Mesothelial cell of epicardium (in vitro differentiated cells): ENCODE measurements around the gene AKAP13. TPM values are rescaled to one million over a fixed set of nuclear protein-coding genes. Genes with fewer than 3 reads are reported as not detected.
A peak's percentile ranks its signal among the peaks of the same experiment; 100 is the strongest.

Experiments used
- DNase-seq, 2 experiments: peaks; one replicate each; pipeline ENCODE4 v3.0.0; 2021; ENCODE audit warnings: low spot score in 2 of 2; ENCODE audit not compliant: unreplicated experiment in 2 of 2
- H3K27ac Mint-ChIP-seq: 2 replicates; pipeline ENCODE4 v1.8.0; 2021; ENCODE audit warnings: mixed read lengths
- H3K27me3 Mint-ChIP-seq: 2 replicates; pipeline ENCODE4 v1.8.0; 2021; ENCODE audit warnings: low read depth, mixed read lengths
- H3K36me3 Mint-ChIP-seq: 2 replicates; pipeline ENCODE4 v1.8.0; 2021; ENCODE audit warnings: mixed read lengths
- H3K4me1 Mint-ChIP-seq: 2 replicates; pipeline ENCODE4 v1.8.0; 2021; ENCODE audit warnings: mixed read lengths
- H3K4me3 Mint-ChIP-seq: 2 replicates; pipeline ENCODE4 v1.8.0; 2021; ENCODE audit warnings: mild to moderate bottlenecking, moderate library complexity, mixed read lengths
- H3K9me3 Mint-ChIP-seq: 2 replicates; pipeline ENCODE4 v1.8.0; 2021; ENCODE audit warnings: mixed read lengths
- total RNA-seq: library from RNA; stranded (reverse); gene quantifications from 3 replicates; pipeline ENCODE4 v1.2.1, GENCODE V29; 2021
- TF ChIP-seq, protein P1 (sequence below): fragments of 200-600 bp; sonication (generic); IDR thresholded peaks from one replicate; pipeline ENCODE4 v1.5.0; 2021; ENCODE audit warnings: antibody characterized with exemption; ENCODE audit not compliant: unreplicated experiment

The AKAP13 gene
- total RNA-seq, 1 donor from 2014 or later, result 109 TPM

DNA sequence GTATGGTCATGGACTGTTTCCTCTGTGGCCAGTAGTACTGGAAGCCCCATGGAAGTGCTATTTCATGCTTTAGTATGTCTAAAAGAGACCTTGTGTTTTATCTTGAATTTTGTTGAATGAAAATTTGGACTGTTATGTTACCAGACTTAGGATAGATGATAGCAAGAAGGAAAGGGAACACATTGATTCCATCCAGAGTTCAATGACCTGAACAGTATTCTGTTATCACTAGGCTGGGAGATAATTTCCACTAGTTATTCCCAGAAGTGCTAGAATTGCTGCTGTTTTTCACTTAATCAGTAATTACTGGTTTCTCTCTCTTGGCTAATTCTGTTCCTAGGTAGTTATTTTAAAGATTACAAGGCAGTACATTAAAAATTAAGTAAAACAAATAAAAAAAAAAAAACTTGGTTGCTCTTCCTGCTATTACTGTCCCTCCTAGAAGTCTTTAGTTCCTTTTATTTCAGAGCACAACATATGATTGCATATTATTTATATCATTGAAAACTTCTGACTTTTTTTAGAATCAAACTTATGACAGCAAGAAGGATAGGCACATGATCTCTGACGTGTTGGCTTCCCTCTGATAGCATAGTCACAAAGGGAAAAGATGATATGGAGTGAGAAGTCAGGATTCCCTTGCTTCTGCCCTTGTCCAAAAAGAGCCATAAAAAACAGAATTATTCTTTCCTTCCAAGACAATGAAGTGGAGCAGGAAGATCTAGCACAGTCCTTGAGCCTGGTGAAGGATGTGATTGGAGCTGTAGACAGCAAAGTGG lies 342.2 kb downstream of the AKAP13 start:
- no peak for DNase-seq
- Mint-ChIP-seq H3K9me3 (no peaks in the 10 kb centered on the region), H3K4me3 (no peak overlapping the region), H3K36me3 (peaks cover 39% of the 10 kb centered on the region), H3K27ac (no peak overlapping the region), H3K27me3 (no peaks in the 10 kb centered on the region), H3K4me1 (no peaks in the 10 kb centered on the region)
- TF ChIP-seq, protein P1, sequence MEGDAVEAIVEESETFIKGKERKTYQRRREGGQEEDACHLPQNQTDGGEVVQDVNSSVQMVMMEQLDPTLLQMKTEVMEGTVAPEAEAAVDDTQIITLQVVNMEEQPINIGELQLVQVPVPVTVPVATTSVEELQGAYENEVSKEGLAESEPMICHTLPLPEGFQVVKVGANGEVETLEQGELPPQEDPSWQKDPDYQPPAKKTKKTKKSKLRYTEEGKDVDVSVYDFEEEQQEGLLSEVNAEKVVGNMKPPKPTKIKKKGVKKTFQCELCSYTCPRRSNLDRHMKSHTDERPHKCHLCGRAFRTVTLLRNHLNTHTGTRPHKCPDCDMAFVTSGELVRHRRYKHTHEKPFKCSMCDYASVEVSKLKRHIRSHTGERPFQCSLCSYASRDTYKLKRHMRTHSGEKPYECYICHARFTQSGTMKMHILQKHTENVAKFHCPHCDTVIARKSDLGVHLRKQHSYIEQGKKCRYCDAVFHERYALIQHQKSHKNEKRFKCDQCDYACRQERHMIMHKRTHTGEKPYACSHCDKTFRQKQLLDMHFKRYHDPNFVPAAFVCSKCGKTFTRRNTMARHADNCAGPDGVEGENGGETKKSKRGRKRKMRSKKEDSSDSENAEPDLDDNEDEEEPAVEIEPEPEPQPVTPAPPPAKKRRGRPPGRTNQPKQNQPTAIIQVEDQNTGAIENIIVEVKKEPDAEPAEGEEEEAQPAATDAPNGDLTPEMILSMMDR, result no peak

DNA sequence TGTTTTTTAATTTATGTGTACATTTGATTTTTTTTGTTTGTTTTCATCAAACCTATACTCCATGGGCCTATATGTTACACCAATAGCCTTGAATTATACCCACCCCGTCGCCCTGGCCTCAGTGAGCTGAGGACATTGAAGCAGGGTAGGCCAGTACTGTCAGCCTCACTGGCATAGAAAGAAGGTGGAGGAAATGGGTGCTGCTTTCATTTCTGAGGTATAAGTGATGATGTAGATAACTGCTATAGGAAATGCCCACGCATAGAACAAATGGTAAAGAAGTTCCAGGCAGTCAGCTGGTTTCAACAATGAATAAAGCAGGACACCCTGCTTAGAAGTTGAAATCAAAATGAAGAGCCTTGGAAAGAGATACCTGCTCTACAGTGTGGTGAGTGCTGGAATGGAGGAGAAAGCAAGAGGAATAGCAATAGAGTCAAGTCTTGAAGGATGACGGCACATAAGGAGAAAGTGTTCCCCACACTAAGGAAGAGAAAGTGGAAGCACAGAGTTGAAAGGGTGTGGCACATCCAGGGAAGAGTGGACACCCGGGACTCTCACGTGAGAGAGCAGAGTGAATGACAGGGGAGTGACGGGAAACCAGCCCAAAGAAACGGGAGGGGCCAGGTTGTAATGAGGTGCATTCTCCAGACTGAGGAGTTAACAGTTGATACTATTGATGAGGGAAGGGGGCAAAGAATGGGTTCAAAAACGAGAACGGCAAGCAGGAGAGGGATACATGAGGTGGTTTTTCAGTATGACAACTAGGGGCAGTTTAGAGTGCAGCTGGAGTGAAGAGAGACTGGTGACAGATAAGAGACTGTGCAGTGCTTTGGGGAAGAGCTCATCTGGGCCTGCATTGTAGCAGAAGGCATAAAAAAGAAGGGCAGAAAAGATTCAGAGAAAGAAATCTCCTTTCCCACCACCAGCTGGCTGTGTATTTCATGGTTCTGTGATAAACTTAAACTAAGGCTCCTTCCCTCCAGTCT lies 343.9 kb downstream of the AKAP13 start:
- H3K27ac Mint-ChIP-seq, result no peak overlapping the region
- peaks cover 29% of the 10 kb centered on the region for H3K36me3 Mint-ChIP-seq
- no peaks in the 10 kb centered on the region for H3K4me1 Mint-ChIP-seq
- H3K9me3 Mint-ChIP-seq, result no peaks in the 10 kb centered on the region
- TF ChIP-seq, protein P1, result no peak
- DNase-seq, result no peak
- H3K27me3 Mint-ChIP-seq, result no peaks in the 10 kb centered on the region
- H3K4me3 Mint-ChIP-seq, result no peak overlapping the region

DNA sequence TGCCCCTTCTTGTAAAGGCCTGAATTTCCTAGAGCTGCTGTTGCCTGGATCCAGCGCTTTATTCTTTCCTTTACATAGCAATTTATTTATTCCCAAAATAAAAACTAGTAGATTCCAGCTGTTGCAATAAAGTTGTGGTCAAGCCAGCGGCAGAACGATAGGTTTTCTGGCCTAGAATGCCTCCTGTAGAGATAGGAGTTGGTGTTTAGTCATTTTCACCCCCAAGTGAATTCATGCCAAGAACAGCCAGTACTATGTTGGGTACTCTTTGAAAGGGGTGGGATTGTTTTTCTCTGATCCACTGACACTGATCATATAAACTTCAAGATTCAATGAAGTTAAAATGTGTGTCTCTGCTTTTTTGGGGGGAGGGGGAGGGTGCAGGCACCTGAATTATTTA lies 344.6 kb downstream of the AKAP13 start:
- no peaks in the 10 kb centered on the region for H3K27me3 Mint-ChIP-seq
- H3K36me3 Mint-ChIP-seq, result peaks cover 31% of the 10 kb centered on the region
- DNase-seq, result no peak
- H3K4me3 Mint-ChIP-seq, result no peak overlapping the region
- H3K27ac Mint-ChIP-seq, result no peak overlapping the region
- H3K9me3 Mint-ChIP-seq, result no peaks in the 10 kb centered on the region
- TF ChIP-seq, protein P1, result no peak
- no peaks in the 10 kb centered on the region for H3K4me1 Mint-ChIP-seq

DNA sequence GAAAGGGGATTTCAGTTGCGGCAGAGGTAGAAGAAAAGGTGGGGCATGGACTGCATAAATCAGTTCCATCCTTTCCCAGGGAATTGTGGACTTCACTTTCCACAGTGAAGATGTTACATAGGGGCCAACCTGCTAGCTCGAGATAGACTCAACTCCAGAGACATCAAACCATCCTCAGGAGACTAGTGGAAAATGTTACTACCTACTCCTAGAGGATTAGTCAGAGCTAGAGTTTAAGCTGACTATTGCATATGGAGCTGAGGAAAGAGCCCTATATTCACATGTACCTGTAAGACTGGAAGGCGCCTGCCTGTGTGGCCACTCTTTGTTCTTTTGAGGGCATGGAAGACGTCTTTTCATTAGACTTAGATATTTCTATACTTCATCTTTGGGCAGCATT lies 345.2 kb downstream of the AKAP13 start:
- no peaks in the 10 kb centered on the region for H3K4me1 Mint-ChIP-seq
- TF ChIP-seq, protein P1, result no peak
- H3K27ac Mint-ChIP-seq, result no peak overlapping the region
- DNase-seq, result no peak
- no peaks in the 10 kb centered on the region for H3K27me3 Mint-ChIP-seq
- H3K9me3 Mint-ChIP-seq, result no peaks in the 10 kb centered on the region
- H3K4me3 Mint-ChIP-seq, result no peak overlapping the region
- H3K36me3 Mint-ChIP-seq, result peaks cover 36% of the 10 kb centered on the region

DNA sequence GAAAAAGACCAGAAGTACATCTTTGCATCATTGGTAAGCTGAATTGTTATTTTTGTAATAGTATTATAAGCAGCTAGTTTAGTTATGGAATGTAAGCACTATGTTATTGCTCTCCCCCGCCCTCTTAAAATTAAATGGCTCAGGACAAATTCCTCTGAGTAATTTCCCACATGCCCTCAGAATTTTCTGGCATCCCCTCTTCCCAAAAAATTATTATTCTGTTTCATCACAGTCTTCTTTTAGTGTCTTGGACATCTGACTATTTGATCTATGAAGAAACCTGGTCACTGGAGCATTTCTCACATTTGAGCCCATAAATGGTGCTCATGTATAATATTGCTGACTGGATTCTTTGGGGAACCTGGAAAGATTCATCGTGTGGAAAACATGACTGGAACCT lies 346.1 kb downstream of the AKAP13 start:
- no peaks in the 10 kb centered on the region for H3K9me3 Mint-ChIP-seq
- no peaks in the 10 kb centered on the region for H3K27me3 Mint-ChIP-seq
- H3K27ac Mint-ChIP-seq, result peak overlapping the region; percentile 55
- no peak for DNase-seq
- H3K4me3 Mint-ChIP-seq, result no peak overlapping the region
- no peaks in the 10 kb centered on the region for H3K4me1 Mint-ChIP-seq
- TF ChIP-seq, protein P1, result no peak
- peaks cover 36% of the 10 kb centered on the region for H3K36me3 Mint-ChIP-seq
